Adrenal gland (tissue), 12 donors: Measurements from ENCODE around the gene TLE5. TPM values are rescaled to one million over a fixed set of nuclear protein-coding genes. Genes with fewer than 3 reads are reported as not detected.

Experiments
- DNase-seq, 7 donors: peaks; one replicate each; pipeline ENCODE4 v3.0.0-alpha.2; 2019 to 2020
- H3K27ac ChIP-seq, 5 donors: fragments of 200-600 bp; sonication (generic) in 4 of 5; 1 replicate in 3 of 5; 2 replicates in 2 of 5; pipeline versions ENCODE4 v1.5.1 to v1.8.0; 2016 to 2020; ENCODE audit warnings: mild to moderate bottlenecking in 1 of 5
- H3K27me3 ChIP-seq: fragments of 200-600 bp; 2 replicates; pipeline ENCODE4 v1.8.0; 2021
- H3K36me3 ChIP-seq, 2 donors: fragments of 200-600 bp; replicated peaks in 1 of 2; 1 replicate in 1 of 2; 2 replicates in 1 of 2; pipeline versions ENCODE4 v1.5.1 to v1.8.0; 2018 to 2022
- H3K4me1 ChIP-seq, 2 donors: fragments of 200-600 bp; replicated peaks in 1 of 2; 1 replicate in 1 of 2; 2 replicates in 1 of 2; pipeline versions ENCODE4 v1.5.1 to v1.8.0; 2018 to 2021
- H3K4me3 ChIP-seq, 4 donors: fragments of 200-600 bp; sonication (generic) in 3 of 4; one replicate each; pipeline ENCODE4 v1.5.1; 2016 to 2018
- H3K9me3 ChIP-seq, 3 donors: fragments of 200-600 bp; sonication (generic) in 1 of 3; replicated peaks in 1 of 3; 1 replicate in 2 of 3; 2 replicates in 1 of 3; pipeline versions ENCODE4 v1.5.1 to v1.8.0; 2016 to 2021
- CTCF ChIP-seq, 6 experiments: fragments of 450-650 bp in 4 of 6; fragments of 200-600 bp in 2 of 6; sonication (generic) in 1 of 6; IDR thresholded peaks; 1 replicate in 5 of 6; 2 replicates in 1 of 6; pipeline versions ENCODE4 v1.5.1 to v1.8.0; 2016 to 2021; ENCODE audit warnings: antibody characterized with exemption in 6 of 6, mild to moderate bottlenecking in 2 of 6, moderate library complexity in 1 of 6
- POLR2A ChIP-seq, 2 donors: fragments of 450-650 bp; IDR thresholded peaks; one replicate each; pipeline ENCODE4 v1.6.1; 2017; ENCODE audit warnings: antibody characterized with exemption in 2 of 2, mild to moderate bottlenecking in 2 of 2, moderate library complexity in 1 of 2
- WGBS, 4 donors: extraction: QIAGEN DNeasy Blood & Tissue Kit in 2 of 4; methylation state at CpG; one replicate each; pipeline versions ENCODE4 v1.1.5 to v1.1.7; 2013 to 2017; 5-methylcytosine and 5-hydroxymethylcytosine counted together
- intact Hi-C, 2 donors: fragments of 100-400 bp; cut with DNase I; formaldehyde crosslinking; loops; one replicate each; pipeline versions ENCODE4 v1.14.1 to v1.15.0; 2022 to 2023
- polyA plus RNA-seq, 3 donors: library from polyadenylated mRNA; stranded (reverse); fragments of 200-250 nt in 2 of 3; fragments of 350-450 nt in 1 of 3; fragmentation: Illumina TruSeq in 1 of 3; extraction: RNeasy Lipid Tissue Mini Kit (QIAGEN cat#74804) in 1 of 3; gene quantifications; one replicate each; pipeline ENCODE4 v1.2.3, GENCODE V29; 2013 to 2014
- total RNA-seq, 9 donors: library from RNA; depleted of rRNA in 4 of 9; stranded (reverse); fragments of >200 nt in 4 of 9; fragments of 120-200 nt in 1 of 9; fragmentation: NEBNext Ultra II Directional in 1 of 9; extraction: Animal tissue kit (Norgen Biotek cat#: 25700) in 1 of 9; gene quantifications; one replicate each; pipeline versions ENCODE4 v1.1.0 to v1.2.4, GENCODE V29; 2013 to 2023
- donor health status: healthy with polysubstance abuse.
- donor health status: Bipolar disorder and iron deficiency.
- donor health status: DM: yes; HTN: yes; CAD: no.
- donor health status: DM: no; HTN: no; CAD: no.
- donor health status: DM: no; HTN: no; CAD: no.
- donor health status: DM: yes; HTN: yes; CAD: no.

Gene TLE5
- total and polyA plus RNA-seq, 12 donors: 167 to 2,300 (median 670) TPM

DNA sequence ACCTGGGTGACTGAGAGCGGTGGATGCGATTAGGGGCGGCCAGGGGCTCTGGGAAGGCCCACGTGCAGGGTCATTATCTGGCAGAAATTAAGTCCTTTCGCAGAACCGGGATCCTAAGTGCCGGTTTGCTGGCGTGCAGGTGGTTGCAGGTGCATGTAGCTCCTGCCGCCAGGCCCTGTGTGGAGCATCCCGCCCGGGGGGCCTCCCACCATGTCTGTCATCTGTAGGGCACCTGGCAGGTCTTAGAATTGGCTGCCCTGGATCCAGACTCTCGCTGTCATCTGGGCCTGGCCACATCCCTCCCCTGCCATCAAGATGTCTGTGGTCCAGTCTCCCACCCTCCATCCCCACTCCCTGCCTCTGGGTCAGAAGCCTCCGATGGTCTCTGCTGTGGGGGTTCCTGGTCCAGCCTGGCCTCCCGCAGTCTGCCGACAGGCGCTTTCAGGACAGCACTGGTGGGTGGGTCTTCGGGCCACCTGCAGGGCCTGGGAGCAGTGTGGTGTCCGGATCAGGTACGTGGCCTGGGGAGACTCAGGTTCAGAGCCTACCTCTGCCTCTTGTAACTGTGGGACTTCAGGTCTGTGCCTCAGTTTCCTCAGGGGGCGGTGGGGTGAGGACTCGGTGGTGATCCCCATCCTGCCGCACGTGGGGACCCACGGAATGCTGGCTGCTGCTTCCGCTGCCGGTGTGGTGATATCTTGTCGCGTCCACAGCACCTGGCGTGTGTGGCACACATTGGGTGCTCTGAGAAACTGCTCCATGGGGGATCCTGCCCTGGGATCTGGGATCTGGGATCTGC, 37.3 kb upstream of the TLE5 start:
- H3K4me3 ChIP-seq: peak overlapping the region in 1 of 4 donors; percentile 93
- intact Hi-C loops: loop anchor here (10.0 kb wide), 2 partner anchors 135 to 145 kb away; no protein-coding TSS in a partner anchor
- H3K4me1 ChIP-seq: peaks cover 58 to 75% of the 10 kb centered on the region in 2 donors
- 87 to 94% (median 89%) methylated on average over 18 to 29 of the region's 29 CpGs for WGBS, 4 donors
- no peak for DNase-seq
- H3K27ac ChIP-seq: peak overlapping the region; percentile 52 to 89 (median 78)
- H3K9me3 ChIP-seq: no peaks in the 10 kb centered on the region
- no peaks in the 10 kb centered on the region for H3K27me3 ChIP-seq
- no peak for TF ChIP-seq CTCF (IDR thresholded peaks at IDR 0.05)
- TF ChIP-seq POLR2A (IDR thresholded peaks at IDR 0.05): no peak
- no peaks in the 10 kb centered on the region for H3K36me3 ChIP-seq

DNA sequence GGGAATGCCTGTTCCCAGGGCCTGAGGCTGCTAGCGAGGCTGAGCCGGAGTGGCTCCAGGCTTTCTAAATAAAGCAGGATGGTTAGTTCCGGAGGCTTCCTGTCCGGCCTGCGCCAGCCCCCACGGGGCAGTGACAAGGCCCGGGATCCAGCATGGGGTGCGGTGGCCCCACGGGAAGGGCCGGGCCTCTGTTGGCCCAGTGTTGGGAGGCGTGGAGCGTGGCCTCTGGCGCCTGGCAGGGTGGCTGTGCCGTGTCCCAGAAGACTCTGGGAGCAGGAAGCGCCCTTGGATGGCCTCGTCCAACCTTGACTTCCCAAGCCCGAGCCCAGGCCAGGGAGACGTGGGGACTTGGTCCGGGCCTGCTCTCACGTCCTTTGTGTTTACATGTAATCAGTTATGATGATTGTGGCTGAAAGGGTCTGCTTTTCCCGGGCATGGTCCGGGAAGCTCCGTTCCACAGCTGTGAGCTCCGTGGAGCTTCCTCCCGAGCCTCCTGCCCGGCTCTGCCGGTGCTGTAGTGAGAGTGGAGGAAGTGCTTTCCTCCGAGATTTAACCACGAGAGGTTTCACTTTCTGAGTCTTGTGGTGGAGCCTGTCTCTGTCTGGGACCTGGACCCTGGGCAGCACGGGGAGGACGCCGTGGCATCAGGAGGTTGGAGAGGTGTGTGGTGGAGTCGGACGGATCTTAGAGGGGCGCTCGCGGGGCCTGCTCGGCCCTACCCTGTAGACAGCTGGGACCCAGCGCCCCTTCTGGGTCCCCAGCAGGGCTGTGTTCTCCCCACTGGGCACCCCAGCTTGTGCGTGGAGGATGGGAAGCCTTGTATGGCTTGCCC, 36.4 kb upstream of the TLE5 start:
- peak overlapping the region in 2 of 4 donors; percentile 2 to 93 for H3K4me3 ChIP-seq
- H3K27me3 ChIP-seq: no peaks in the 10 kb centered on the region
- intact Hi-C loops: no loop called here
- peak; percentile 54 to 88 (median 79) for DNase-seq
- 14 to 22% (median 18%) methylated on average over 16 to 40 of the region's 40 CpGs for WGBS, 4 donors
- no peaks in the 10 kb centered on the region for H3K36me3 ChIP-seq
- H3K27ac ChIP-seq: peak overlapping the region; percentile 52 to 89 (median 78)
- TF ChIP-seq POLR2A (IDR thresholded peaks at IDR 0.05): peak; percentile 6 to 55
- no peak for TF ChIP-seq CTCF (IDR thresholded peaks at IDR 0.05)
- H3K4me1 ChIP-seq: peaks cover 55 to 70% of the 10 kb centered on the region in 2 donors
- H3K9me3 ChIP-seq: no peaks in the 10 kb centered on the region

DNA sequence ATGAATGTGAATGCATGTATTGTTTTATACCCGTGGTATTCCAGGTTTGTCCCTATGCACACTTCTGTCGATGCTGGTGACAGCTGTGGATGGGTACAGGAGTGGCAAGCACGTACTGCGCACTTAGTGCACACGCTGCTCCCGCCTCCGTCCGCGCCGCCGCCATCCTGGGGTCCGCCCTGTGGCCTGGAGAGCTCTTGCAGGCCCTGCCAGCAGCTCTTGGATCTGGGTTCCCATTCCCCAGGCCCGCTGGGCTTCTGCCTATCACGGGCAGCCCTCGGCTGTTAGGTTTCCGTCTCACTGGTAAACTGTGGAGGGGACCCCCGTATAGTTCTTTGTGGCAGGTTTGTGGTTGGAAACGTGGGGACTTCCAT, 35.8 kb upstream of the TLE5 start:
- no peak for DNase-seq
- Histone ChIP-seq H3K4me1 (peaks cover 49 to 64% of the 10 kb centered on the region in 2 donors), H3K4me3 (peak overlapping the region in 2 of 4 donors; percentile 2 to 93), H3K27me3 (no peaks in the 10 kb centered on the region), H3K27ac (peak overlapping the region in 4 of 5 donors; percentile 66 to 89 (median 83)), H3K9me3 (no peaks in the 10 kb centered on the region), H3K36me3 (no peaks in the 10 kb centered on the region)
- intact Hi-C loops: no loop called here
- 20 to 72% (median 60%) methylated on average over 1 to 18 of the region's 18 CpGs for WGBS, 4 donors
- TF ChIP-seq CTCF (IDR thresholded peaks at IDR 0.05): peak in 1 of 6 experiments; percentile 9
- TF ChIP-seq POLR2A (IDR thresholded peaks at IDR 0.05): no peak

DNA sequence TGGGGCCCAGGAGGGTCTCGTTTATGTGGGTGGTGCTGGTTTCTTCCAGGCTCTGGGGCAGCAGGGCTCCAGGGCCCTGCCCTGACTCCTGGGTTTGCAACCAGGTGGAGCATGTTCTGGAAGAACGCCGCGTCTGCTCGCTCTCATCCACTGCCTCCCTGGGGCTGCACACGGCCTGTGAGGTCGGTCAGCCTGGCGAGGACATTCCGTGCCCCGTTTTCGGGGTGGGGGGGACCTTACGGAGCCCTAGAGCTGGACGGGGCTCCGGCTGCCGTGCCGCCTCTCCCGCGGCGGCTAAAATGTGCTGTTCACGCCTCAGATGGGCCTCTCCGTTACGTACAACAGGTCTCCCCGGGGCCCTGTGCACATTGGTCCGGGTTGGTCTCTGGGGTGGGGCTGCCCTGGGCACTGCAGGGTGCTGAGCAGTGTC, 35.2 kb upstream of the TLE5 start:
- Histone ChIP-seq H3K36me3 (no peaks in the 10 kb centered on the region), H3K4me3 (peak overlapping the region in 1 of 4 donors; percentile 93), H3K27me3 (no peaks in the 10 kb centered on the region), H3K27ac (peak overlapping the region in 4 of 5 donors; percentile 66 to 89 (median 83)), H3K4me1 (peaks cover 47 to 58% of the 10 kb centered on the region in 2 donors), H3K9me3 (no peaks in the 10 kb centered on the region)
- intact Hi-C loops: no loop called here
- no peak for TF ChIP-seq POLR2A (IDR thresholded peaks at IDR 0.05)
- TF ChIP-seq CTCF (IDR thresholded peaks at IDR 0.05): no peak
- DNase-seq: peak in 1 of 7 donors; percentile 30
- WGBS, 4 donors: 55 to 95% (median 77%) methylated on average over 4 to 24 of the region's 24 CpGs
